ENCODE results near the gene COL12A1. TPM values are rescaled to one million over a fixed set of nuclear protein-coding genes. Genes with fewer than 3 reads are reported as not detected.

The COL12A1 gene
- total and polyA plus RNA-seq, 10 of the 15 experiments (the other 5 are each of a cell fraction or from before 2014, with no cell fraction given): under 0.01 to 0.69 (median 0.11) TPM; not detected in 6

DNA sequence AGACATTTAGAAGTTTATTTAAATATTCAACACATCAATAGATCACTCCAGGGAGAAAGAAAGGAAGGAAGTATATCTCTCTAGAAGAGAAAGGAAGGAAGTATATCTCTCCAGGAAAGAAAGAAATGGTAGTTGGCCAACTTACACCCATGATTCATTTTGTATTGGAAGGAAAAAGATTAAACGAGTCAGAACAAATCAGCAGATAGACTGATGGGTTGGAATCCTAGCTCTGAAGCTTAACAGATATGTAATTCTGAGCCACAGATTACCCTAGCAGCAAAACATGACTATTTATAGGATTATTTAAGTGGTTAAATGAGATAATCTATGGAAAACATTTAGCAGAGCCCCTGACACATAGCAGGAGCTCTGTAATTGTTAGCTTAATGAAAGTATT lies 27.1 kb downstream of the COL12A1 start:
- no peak for TF ChIP-seq CHD1 (IDR thresholded peaks at IDR 0.05; ENCODE audit: low read depth, low read length)
- TF ChIP-seq, protein P1, sequence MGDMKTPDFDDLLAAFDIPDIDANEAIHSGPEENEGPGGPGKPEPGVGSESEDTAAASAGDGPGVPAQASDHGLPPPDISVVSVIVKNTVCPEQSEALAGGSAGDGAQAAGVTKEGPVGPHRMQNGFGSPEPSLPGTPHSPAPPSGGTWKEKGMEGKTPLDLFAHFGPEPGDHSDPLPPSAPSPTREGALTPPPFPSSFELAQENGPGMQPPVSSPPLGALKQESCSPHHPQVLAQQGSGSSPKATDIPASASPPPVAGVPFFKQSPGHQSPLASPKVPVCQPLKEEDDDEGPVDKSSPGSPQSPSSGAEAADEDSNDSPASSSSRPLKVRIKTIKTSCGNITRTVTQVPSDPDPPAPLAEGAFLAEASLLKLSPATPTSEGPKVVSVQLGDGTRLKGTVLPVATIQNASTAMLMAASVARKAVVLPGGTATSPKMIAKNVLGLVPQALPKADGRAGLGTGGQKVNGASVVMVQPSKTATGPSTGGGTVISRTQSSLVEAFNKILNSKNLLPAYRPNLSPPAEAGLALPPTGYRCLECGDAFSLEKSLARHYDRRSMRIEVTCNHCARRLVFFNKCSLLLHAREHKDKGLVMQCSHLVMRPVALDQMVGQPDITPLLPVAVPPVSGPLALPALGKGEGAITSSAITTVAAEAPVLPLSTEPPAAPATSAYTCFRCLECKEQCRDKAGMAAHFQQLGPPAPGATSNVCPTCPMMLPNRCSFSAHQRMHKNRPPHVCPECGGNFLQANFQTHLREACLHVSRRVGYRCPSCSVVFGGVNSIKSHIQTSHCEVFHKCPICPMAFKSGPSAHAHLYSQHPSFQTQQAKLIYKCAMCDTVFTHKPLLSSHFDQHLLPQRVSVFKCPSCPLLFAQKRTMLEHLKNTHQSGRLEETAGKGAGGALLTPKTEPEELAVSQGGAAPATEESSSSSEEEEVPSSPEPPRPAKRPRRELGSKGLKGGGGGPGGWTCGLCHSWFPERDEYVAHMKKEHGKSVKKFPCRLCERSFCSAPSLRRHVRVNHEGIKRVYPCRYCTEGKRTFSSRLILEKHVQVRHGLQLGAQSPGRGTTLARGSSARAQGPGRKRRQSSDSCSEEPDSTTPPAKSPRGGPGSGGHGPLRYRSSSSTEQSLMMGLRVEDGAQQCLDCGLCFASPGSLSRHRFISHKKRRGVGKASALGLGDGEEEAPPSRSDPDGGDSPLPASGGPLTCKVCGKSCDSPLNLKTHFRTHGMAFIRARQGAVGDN (IDR thresholded peaks at IDR 0.05): no peak
- TF ChIP-seq, protein P2, sequence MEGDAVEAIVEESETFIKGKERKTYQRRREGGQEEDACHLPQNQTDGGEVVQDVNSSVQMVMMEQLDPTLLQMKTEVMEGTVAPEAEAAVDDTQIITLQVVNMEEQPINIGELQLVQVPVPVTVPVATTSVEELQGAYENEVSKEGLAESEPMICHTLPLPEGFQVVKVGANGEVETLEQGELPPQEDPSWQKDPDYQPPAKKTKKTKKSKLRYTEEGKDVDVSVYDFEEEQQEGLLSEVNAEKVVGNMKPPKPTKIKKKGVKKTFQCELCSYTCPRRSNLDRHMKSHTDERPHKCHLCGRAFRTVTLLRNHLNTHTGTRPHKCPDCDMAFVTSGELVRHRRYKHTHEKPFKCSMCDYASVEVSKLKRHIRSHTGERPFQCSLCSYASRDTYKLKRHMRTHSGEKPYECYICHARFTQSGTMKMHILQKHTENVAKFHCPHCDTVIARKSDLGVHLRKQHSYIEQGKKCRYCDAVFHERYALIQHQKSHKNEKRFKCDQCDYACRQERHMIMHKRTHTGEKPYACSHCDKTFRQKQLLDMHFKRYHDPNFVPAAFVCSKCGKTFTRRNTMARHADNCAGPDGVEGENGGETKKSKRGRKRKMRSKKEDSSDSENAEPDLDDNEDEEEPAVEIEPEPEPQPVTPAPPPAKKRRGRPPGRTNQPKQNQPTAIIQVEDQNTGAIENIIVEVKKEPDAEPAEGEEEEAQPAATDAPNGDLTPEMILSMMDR (IDR thresholded peaks at IDR 0.05 in 2 of 3, conservative IDR thresholded peaks at IDR 0.05 in 1 of 3; ENCODE audit: control insufficient read depth in 2 of 3, extremely low read depth in 1 of 3, insufficient read depth in 1 of 3, low read depth in 3 of 3, low read length in 3 of 3): no peak
- no peak overlapping the region for H2AFZ ChIP-seq (ENCODE audit: control insufficient read depth, low read depth, low read length)
- no peak overlapping the region for H3K4me2 ChIP-seq (ENCODE audit: control insufficient read depth, insufficient read depth)
- BruUV-seq (replicated peaks): no TSS peak
- no peaks in the 10 kb centered on the region for H3K4me1 ChIP-seq (ENCODE audit: control insufficient read depth, insufficient read depth, low read length)
- no peaks in the 10 kb centered on the region for H3K27me3 ChIP-seq (replicated peaks in 1 of 2; ENCODE audit: control insufficient read depth in 2 of 2, insufficient read depth in 2 of 2, low read length in 1 of 2)
- H3K4me3 ChIP-seq: no peak overlapping the region
- ChIA-PET RAD21 (ENCODE audit: unreplicated experiment) (no interaction called here), SMC1A (ENCODE audit: uncharacterized antibody, unreplicated experiment) (no interaction called here), CTCF (no interaction called here), POLR2A (no interaction called here)
- DNase-seq (ENCODE audit: low read depth, low spot score) (no peak), ATAC-seq (no peak), FAIRE-seq (no peak)
- in situ Hi-C loops (cut with MboI) (no loop called here), intact Hi-C loops (cut with micrococcal nuclease; ENCODE audit: unreplicated experiment) (no loop called here)
- no peaks in the 10 kb centered on the region for H3K36me3 ChIP-seq (ENCODE audit: control insufficient read depth in 2 of 2, insufficient read depth in 2 of 2, low read length in 1 of 2)
- H3K79me2 ChIP-seq (ENCODE audit: control insufficient read depth, insufficient read depth, low read length): no peaks in the 10 kb centered on the region
- 17% methylated on average over 1 of the region's 1 CpG for WGBS (ENCODE audit: insufficient coverage, insufficient replicate concordance, low lambda C conversion rate, missing lambda C conversion rate)
- H3K9ac ChIP-seq (ENCODE audit: control insufficient read depth, insufficient read depth, low read length): no peak overlapping the region
- no peaks in the 10 kb centered on the region for H4K20me1 ChIP-seq (ENCODE audit: control insufficient read depth, insufficient read depth)
- no peak overlapping the region for H3K27ac ChIP-seq (ENCODE audit: control insufficient read depth, insufficient read depth)
- no peaks in the 10 kb centered on the region for H3K9me3 ChIP-seq (replicated peaks; ENCODE audit: control insufficient read depth, insufficient read depth, low read length)
